ENCODE results near the gene KIF6.

DNA sequence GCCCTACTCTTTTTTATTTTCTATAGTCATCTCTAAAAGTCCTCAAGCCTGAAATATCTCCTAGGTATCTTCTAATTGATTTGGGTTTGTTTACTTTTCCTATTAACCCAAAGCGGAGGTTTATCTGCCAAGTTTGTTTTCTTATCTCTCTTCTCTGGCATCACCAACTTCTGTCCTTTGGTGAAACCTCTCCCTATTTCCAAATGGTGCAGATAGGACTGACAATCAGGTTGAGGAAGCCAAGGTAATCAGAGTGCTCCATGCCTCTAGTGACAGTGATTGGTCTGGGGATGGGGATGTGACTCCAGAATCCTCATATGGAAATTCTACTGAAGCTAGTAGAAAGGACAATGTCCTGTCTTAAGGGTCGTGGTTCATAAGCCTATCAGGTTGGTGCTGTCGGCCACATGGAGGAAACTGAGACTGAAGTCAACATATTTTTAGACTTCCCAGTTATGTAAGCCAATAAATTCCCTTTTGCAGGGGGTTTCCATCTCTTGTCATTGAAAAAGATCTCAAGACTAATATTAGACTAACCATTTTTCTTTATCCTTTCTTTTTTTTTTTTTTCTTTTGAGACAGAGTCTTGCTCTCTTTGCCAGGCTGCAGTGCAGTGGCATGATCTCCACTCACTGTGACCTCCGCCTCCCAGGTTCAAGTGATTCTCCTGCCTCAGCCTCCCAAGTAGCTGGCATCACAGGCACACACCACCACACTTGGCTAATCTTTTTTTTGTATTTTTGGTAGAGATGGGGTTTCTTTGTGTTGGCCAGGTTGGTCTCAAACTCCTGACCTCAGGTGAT is 28.0 kb downstream of the KIF6 start:
- TF ChIP-seq, protein P1, sequence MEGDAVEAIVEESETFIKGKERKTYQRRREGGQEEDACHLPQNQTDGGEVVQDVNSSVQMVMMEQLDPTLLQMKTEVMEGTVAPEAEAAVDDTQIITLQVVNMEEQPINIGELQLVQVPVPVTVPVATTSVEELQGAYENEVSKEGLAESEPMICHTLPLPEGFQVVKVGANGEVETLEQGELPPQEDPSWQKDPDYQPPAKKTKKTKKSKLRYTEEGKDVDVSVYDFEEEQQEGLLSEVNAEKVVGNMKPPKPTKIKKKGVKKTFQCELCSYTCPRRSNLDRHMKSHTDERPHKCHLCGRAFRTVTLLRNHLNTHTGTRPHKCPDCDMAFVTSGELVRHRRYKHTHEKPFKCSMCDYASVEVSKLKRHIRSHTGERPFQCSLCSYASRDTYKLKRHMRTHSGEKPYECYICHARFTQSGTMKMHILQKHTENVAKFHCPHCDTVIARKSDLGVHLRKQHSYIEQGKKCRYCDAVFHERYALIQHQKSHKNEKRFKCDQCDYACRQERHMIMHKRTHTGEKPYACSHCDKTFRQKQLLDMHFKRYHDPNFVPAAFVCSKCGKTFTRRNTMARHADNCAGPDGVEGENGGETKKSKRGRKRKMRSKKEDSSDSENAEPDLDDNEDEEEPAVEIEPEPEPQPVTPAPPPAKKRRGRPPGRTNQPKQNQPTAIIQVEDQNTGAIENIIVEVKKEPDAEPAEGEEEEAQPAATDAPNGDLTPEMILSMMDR (IDR thresholded peaks at IDR 0.05; ENCODE audit: insufficient read depth, low read length, poor library complexity, severe bottlenecking): no peak
- no peak for TF ChIP-seq EZH2phosphoT487 (conservative IDR thresholded peaks at IDR 0.05; ENCODE audit: low read length)
